NCI-H774 (cell line): ENCODE data around the gene FN1.
"Not testable (repeated sequence)": the region's sequence is repeated elsewhere in the genome, so short reads cannot be mapped to it uniquely, and the experiment has no call there.

ENCODE experiments used
- DNase-seq: peaks from one replicate; lab custom pipeline; 2025; lab: John Stamatoyannopoulos, UW

The FN1 gene

DNA sequence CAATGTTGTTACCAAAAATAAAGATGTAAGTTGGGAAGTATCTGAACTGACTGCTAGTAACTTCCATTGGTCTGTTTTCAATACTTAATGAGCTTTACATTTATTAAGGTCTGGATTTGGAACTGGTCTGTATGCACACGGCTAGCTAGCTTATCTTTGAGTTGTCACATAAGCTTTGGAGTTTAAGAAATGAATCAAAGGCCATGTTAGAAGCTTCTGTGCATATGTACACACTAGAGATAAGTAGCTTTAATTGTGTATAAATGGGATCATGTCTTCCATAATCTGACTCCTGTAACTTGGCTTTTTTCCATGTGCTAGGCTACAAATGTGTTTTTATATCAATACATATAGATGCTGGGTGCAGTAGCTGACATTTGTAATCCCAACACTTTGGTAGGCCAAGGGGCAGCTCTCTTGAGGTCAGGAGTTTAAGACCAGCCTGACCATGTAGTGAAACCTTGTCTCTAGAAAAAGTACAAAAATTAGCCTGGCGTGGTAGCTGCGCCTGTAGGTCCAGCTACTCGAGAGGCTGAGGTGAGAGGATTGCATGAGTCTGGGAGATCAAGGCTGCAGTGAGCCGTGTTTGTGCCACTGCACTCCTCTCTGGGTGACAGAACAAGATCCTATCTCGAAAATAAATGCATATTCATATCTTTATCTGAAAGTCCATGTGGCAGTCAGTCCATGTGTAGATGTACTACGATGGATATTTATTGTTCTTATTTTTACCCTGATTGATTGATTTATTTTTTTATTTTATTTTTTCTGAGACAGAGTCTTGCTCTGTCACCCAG, 96.8 kb downstream of the FN1 start:
- no peak for DNase-seq

DNA sequence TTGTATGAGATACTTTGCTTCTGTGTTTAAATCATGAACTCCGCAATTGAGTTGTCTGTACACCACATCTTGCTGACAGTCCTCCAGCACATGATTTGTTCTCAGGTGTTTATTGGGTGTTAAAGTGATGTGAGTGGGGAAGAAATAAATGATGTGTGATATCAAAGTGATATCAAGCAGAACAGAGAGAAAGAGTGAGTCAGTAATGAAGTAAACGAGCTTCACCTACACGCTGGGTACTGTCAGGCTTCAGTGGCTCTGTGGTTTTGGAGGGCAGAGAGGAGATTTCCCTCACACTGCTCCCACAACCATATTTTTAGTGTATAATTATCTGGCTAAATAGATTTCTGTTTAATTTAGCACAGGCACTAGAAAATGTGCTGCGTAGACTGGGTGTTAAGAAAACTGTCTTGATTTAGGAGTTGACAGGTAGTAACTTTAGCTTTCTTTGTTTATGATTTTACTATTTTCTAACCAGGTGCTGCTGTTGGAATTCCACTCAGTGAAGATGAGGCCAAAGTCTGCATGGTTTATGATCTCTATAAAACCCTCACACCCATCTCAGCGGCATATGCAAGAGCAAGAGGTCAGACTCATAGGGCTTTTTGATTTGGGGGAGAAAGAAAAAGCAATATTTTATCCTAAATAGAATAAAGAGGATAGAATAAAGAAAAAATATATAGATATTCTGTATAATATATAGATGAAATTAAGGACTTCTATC, 102.8 kb downstream of the FN1 start:
- no peak for DNase-seq

DNA sequence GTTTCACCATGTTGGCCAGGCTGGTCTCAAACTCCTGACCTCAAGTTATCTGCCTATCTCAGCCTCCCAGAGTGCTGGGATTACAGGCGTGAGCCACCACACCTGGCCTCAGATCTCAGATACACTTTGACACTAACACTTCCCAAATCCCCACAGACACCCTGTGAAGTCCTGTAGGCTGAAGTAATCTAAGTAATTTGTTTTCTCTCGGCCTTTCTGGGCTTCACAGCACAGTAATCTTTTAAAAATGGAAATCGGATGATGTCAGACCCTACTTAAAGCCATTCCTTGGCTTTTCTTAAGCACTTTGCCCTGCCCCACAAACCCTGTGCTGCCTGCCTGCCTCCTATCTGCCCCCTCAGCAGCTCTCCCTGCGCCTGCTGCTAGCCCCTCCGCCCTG, 107.8 kb downstream of the FN1 start:
- DNase-seq, result no peak

DNA sequence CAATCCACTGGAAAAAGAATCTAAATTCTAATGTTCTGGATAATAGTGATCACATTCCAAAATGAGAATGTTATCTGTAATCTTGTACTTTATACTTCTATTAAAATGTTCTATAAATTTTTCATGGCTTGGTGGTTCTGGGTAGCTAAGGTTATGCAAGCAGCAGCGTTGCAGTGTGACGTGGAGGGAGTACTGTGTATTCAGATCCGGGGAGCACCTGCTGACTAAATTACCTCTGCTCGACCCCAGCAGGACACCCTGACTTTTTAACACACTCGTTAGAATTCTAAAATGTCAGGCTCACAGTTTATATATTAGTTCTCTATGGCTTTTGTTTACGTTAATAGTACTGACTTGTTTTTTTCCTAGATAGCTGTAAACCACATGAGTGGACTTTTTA, 111.1 kb downstream of the FN1 start:
- peak; percentile 27 for DNase-seq

DNA sequence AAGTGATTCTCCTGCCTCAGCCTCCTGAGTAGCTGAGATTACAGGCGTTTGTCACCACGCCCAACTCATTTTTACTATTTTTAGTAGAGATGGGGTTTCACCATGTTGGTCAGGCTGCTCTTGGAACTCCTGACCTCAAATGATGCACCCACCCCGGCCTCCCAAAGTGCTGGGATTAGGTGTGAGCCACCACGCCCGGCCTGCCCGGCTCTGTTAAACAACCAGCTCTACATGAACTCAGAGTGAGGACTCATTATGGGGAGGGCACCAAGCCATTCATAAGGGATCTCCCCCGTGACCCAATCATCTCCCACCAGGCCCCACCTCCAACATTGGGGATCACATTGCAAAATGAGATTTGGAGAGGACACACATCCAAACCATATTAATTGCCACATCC, 115.2 kb downstream of the FN1 start:
- DNase-seq, result no peak

DNA sequence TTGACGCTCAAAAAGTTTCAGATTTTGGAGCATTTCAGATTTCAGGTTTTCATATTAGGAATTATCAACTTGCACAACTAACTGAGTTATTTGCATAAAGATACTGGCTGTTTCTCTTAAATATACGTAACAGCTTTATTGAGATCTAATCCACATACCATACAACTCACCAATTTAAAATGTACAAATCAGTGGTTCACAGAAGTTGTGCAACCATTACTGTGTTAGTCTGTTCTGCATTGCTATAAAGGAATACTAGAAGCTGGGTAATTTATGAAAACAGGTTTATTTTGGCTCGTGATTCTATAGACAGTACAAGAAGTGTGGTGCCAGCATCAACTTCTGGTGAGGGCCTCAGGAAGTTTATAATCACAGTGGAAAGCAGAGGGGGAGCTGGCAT, 115.8 kb downstream of the FN1 start:
- DNase-seq, result no peak

DNA sequence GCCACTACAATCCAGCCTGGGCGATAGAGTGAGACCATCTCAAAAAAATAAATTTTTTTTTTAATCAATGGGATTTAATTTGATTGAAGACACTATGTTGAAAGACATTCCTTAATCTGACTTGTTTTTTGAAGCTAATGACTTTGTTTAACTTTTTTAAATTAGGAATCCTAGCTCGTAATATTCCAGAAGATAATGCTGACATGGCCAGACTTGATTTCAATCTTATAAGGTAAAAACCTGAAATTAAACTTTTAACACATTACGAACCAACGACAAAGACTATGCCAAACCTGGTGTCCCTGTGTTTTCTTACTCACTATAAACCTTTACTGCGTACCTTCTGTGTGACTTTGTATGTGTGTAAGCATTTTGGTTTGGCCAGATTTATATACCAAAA, 116.4 kb downstream of the FN1 start:
- no peak for DNase-seq

DNA sequence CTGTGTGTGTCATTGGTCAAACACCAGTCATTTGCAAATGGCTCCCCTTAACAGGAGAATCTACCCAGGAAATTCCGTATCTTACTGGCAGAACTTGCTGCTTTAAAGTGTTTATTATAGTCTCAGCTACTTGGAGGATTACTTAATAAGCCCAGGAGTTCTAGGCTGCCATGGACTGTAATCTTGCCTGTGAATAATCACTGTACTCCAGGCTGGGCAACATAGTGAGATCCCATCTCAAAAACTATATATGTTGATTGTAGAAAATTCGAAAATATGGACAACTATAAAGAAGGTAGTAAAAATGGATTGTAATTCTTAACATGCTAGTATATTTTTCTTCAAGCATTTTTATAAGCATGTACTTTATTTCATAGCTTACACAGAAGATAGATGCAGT, 119.5 kb downstream of the FN1 start:
- no peak for DNase-seq

DNA sequence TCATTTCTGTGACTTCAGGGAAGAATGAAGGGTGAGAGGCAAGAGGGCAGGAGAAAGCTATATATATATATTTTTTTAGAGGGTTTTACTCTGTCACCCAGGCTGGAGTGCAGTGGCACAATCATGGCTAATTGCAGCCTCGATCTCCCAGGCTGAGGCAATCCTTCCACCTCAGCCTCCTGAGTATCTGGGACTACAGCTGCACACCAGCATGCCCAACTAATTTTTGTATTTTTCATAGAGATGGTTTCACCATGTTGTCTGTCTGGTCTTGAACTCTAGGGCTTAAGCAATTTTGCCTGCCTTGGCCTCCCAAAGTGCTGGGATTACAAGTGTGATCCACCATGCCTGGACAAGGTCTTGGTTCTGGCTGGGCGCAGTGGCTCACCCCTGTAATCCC, 120.6 kb downstream of the FN1 start:
- DNase-seq, result no peak

DNA sequence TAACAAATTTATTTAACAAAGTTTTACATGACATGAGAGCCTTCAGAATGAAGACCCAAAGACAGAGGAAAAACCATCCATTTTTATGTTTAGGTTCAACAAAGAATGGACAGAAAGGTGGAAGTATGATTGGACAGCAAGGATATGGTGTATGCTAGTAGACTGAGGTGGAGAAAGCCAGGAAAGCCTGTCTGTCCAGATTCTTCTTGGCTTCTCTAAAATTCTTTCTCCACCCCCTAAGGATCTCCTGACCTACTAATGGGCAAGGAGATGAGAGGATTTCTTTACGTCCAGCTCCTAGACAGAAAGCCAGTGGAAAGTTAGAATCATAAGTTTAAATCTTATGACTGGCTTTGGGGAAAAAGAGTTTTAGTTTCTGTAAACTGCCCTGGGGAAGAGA, 121.0 kb downstream of the FN1 start:
- DNase-seq, result no peak

DNA sequence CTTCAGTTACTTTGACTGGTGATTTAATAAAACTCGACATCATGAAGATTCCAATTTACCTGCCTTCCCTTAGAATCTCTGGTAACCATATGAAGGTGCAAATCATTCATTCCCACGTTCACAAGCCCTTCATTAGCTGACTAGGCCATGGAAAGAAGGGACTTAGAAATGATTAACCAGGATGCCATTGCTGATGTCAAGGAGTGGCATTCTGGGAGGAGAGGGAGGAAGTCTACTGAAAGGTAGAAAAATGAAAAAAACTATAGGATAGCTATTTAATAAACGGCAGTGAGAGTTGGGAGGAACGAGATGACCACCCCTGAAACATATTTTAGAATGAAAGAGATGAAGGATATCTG, 122.6 kb downstream of the FN1 start:
- no peak for DNase-seq

DNA sequence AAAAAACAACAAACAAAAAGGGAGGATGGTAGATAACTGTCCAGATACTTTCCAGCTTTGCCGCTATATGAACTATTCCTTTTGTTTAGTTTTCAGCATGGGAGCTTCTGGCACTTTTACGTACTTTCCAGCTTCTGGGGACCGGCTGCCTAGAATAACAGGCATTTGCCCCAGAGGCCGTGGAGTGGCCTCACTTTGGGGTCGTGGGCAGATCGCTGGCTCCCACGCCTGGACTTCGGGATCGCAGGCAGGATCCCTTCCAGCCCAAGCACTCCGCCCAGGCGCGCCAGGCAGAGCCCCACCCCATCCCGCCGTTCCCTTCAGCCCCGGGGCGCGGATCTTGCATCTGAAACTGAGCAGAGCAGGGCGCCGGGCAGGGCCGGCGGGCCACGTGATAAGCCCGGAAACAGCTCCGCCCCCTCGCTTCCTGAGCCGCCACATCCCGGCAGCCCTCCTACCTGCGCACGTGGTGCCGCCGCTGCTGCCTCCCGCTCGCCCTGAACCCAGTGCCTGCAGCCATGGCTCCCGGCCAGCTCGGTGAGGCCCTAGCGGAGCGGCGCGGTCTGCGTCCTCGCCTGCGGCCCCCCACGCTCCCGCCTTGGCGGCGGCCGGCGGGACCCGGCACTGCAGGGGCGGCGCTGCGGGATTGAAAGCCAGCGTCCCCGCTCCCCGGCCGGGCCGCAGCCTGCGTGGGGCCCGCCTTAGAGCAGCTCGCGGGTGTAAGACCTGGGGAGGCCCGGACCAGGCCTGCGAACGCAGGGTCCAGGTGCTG, 124.1 kb downstream of the FN1 start, which contains the start of gene ATIC:
Gene ATIC, plus strand, starts transcription at position 435 of the 772 bp plus-strand sequence. Its CDS starts 84 bp downstream, at position 519.
- DNase-seq, result peak; percentile 94

DNA sequence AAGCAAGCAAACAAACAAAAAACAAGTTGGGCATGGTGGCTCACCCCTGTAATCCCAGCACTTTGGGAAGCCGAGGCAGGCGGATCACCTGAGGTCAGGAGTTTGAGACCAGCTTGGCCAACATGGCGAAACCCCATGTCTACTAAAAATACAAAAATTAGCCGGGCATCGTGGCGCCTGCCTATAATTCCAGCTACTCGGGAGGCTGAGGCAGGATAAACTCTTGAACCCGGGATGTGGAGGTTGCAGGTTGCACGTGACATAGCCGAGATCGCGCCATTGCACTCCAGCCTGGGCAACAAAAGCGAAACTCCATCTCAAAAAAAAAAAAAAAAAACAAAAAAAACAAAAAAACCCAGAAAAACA, 124.6 kb downstream of the FN1 start:
- not testable (repeated sequence) for DNase-seq
